Tibial nerve (tissue), 4 donors: Measurements from ENCODE around the gene CYSRT1. TPM values are rescaled to one million over a fixed set of nuclear protein-coding genes. Genes with fewer than 3 reads are reported as not detected.
A peak's percentile ranks its signal among the peaks of the same experiment; 100 is the strongest.

ENCODE experiments used
- DNase-seq, 2 donors: peaks; one replicate each; pipeline ENCODE4 v3.0.0-alpha.2; 2019; ENCODE audit warnings: low spot score in 2 of 2
- H3K27ac ChIP-seq, 4 donors: fragments of 200-600 bp; sonication (generic) in 3 of 4; one replicate each; pipeline ENCODE4 v1.5.1; 2017 to 2019; ENCODE audit warnings: mild to moderate bottlenecking in 1 of 4
- H3K27me3 ChIP-seq, 2 donors: fragments of 200-600 bp; sonication (generic) in 1 of 2; one replicate each; pipeline versions ENCODE4 v1.5.1 to v1.6.0; 2017 to 2019
- H3K36me3 ChIP-seq, 3 donors: fragments of 200-600 bp; sonication (generic); one replicate each; pipeline ENCODE4 v1.5.1; 2018 to 2019
- H3K4me1 ChIP-seq, 4 donors: fragments of 200-600 bp; sonication (generic) in 3 of 4; one replicate each; pipeline ENCODE4 v1.5.1; 2017 to 2019
- H3K4me3 ChIP-seq, 4 donors: fragments of 200-600 bp; sonication (generic) in 3 of 4; one replicate each; pipeline ENCODE4 v1.5.1; 2017 to 2019; ENCODE audit warnings: mild to moderate bottlenecking in 1 of 4, moderate library complexity in 1 of 4
- H3K9me3 ChIP-seq, 4 donors: fragments of 200-600 bp; sonication (generic) in 3 of 4; one replicate each; pipeline ENCODE4 v1.5.1; 2017 to 2019
- EP300 ChIP-seq, 2 donors: sonication (generic); formaldehyde crosslinking; IDR thresholded peaks; one replicate each; pipeline ENCODE4 v1.6.1; 2017; ENCODE audit warnings: antibody characterized with exemption in 2 of 2, mild to moderate bottlenecking in 1 of 2
- POLR2A ChIP-seq, 2 donors: fragments of 450-650 bp; IDR thresholded peaks; one replicate each; pipeline ENCODE4 v1.6.1; 2017; ENCODE audit warnings: antibody characterized with exemption in 2 of 2, mild to moderate bottlenecking in 2 of 2, moderate library complexity in 2 of 2
- WGBS, 2 donors: methylation state at CpG; one replicate each; pipeline ENCODE4 v1.1.5; 2018; 5-methylcytosine and 5-hydroxymethylcytosine counted together
- total RNA-seq, 4 donors: library from RNA; depleted of rRNA; stranded (reverse); fragments of >200 nt; gene quantifications; one replicate each; pipeline ENCODE4 v1.1.0, GENCODE V29; 2016
- TF ChIP-seq, protein P1 (sequence below), 5 experiments: fragments of 200-600 bp in 3 of 5; fragments of 450-650 bp in 2 of 5; sonication (generic) in 3 of 5; IDR thresholded peaks; one replicate each; pipeline ENCODE4 v1.5.1; 2016 to 2019; ENCODE audit warnings: antibody characterized with exemption in 5 of 5, mild to moderate bottlenecking in 3 of 5, moderate library complexity in 2 of 5

The CYSRT1 gene
- total RNA-seq, 4 donors from 2014 or later = not detected

DNA sequence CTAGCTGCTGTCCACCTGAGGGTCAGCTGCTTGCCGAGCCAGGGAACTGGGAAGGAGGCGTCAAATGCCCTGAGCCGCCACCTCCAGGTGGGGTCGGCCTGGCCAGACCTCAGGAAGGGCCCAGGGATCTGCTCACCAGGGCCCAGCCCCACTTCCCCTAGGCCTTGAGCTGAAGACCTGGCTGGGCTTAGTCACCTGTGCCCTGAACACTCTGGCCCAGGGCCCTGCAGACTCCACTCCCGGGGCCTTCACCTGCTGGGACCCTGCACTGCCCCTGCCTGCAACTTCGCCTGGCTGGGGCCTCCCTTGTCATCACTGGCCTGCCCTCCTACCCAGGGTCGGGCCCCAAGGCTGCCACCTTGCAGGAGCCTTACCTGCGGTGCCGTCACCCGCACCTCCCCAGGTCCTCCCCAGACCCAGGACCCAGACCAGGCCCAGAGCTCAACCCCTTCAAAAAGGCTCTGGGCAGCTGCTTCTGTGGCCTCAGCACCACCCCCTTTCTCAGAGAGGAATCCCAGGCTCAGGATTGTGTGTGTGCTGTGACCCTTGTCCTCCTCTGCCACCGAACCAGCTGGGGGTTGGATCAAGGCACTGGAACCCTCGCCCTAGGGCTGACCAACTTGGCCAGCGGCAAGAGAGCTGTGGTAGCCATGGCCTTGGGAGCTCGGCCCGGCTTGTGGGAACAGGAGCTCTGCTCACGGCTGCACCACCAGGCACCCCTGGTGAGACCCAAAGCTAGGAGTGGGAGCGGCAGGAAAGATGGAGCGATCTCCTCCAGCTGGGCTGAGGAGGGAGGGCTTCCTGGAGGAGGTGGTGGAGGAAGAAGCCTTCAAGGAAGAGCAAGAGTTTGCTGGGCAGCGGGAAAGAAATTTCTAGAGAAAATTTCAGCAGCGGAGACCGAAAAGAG lies 29.0 kb downstream of the CYSRT1 start:
- H3K27me3 ChIP-seq = no peaks in the 10 kb centered on the region
- H3K4me3 ChIP-seq = peak overlapping the region; percentile 72 to 100 (median 89)
- TF ChIP-seq POLR2A (IDR thresholded peaks at IDR 0.05) = no peak
- TF ChIP-seq, protein P1, sequence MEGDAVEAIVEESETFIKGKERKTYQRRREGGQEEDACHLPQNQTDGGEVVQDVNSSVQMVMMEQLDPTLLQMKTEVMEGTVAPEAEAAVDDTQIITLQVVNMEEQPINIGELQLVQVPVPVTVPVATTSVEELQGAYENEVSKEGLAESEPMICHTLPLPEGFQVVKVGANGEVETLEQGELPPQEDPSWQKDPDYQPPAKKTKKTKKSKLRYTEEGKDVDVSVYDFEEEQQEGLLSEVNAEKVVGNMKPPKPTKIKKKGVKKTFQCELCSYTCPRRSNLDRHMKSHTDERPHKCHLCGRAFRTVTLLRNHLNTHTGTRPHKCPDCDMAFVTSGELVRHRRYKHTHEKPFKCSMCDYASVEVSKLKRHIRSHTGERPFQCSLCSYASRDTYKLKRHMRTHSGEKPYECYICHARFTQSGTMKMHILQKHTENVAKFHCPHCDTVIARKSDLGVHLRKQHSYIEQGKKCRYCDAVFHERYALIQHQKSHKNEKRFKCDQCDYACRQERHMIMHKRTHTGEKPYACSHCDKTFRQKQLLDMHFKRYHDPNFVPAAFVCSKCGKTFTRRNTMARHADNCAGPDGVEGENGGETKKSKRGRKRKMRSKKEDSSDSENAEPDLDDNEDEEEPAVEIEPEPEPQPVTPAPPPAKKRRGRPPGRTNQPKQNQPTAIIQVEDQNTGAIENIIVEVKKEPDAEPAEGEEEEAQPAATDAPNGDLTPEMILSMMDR (IDR thresholded peaks at IDR 0.05) = no peak
- 50 to 58% methylated on average over 16 to 18 of the region's 21 CpGs for WGBS, 2 donors
- peaks cover 0 to 26% (median 5%) of the 10 kb centered on the region in 3 donors for H3K36me3 ChIP-seq
- DNase-seq = no peak
- peak overlapping the region in 3 of 4 donors; percentile 84 to 87 (median 87) for H3K27ac ChIP-seq
- H3K4me1 ChIP-seq = peaks cover 0 to 38% (median 22%) of the 10 kb centered on the region in 4 donors
- no peaks in the 10 kb centered on the region for H3K9me3 ChIP-seq

DNA sequence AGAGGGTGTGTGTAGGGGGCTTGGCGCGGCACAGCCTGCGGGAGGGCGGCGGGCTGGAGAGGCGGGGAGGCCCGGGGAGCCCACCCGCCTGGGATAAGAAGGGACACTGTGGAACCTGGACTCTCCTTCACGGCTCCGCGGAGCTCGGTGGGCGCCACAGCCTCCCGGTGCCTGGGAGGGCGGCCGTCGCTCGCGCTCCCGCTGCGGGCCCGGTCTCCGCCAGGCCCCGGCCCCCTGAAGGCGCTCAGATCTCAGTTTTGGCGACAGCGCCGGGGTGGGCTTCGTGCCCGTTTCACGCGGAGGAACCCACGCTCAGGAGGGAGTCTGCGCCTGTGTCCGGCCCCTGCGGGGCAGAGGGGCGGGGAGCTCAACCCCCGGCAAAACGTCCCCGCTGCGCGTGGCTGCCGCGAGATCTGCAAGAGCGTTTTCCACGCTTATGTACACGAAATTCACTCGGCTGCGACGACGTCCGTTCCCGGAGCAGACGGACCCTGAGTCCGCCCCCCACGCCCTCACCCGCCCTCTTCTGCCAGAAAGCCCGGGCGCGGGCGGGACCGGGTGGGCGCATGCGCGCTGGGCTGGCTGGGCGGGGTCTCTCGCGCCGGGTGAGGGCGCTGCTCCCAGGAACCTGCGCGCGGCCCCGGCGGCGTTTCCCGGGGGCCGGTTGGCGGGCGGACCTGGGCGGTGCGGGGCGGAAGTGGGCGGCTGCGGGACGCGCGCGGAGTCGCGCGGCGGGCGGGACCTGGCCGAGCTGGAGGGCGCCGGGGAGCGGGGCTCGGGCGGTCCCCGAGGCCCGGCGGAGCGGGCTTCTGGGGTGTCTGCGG lies 29.9 kb downstream of the CYSRT1 start, which contains the start of gene NELFB:
NELFB (plus strand) TSS at position 704 of the 824 bp plus-strand sequence.
- Histone ChIP-seq H3K4me1 (peaks cover 0 to 38% (median 22%) of the 10 kb centered on the region in 4 donors), H3K27ac (peak within 1 kb of the TSS; percentile 67 to 87 (median 86)), H3K27me3 (no peaks in the 10 kb centered on the region), H3K9me3 (no peaks in the 10 kb centered on the region), H3K36me3 (peaks cover 0 to 31% (median 5%) of the 10 kb centered on the region in 3 donors), H3K4me3 (peak within 1 kb of the TSS; percentile 72 to 100 (median 98))
- TF ChIP-seq EP300 (IDR thresholded peaks at IDR 0.05) = peak; percentile 37 to 65
- TF ChIP-seq POLR2A (IDR thresholded peaks at IDR 0.05) = peak in 1 of 2 donors; percentile 58
- TF ChIP-seq, protein P1 (IDR thresholded peaks at IDR 0.05) = peak in 3 of 5 experiments; percentile 9 to 59 (median 15)
- WGBS, 2 donors = 1 to 3% methylated on average over 39 to 48 of the region's 105 CpGs
- DNase-seq = peak; percentile 77 to 84

DNA sequence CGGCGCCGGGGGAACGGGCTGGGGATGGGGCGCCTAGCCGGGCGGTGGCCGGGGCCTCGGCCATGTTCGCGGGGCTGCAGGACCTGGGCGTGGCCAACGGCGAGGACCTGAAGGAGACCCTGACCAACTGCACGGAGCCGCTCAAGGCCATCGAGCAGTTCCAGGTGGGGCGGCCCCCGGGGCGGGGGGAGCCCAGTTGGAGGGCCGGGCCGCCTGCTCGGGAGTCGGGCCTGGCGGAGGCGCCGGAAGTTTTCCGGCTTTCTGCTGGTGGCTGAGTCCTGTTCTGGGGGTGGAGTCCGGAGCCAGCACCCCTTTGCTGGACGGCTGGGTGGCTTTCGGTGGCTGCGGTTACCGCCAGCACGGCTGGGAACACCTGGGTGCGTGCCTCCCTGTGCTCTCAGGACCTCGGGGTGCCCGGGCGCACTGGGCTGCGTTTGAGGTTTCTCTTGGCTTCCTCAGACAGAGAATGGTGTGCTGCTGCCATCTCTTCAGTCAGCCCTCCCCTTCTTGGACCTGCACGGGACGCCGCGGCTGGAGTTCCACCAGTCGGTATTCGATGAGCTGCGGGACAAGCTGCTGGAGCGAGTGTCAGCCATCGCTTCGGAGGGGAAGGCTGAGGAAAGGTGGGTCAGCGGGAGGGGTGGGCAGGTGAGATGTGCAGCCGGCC lies 30.6 kb downstream of the CYSRT1 start:
- H3K27ac ChIP-seq = peak overlapping the region in 3 of 4 donors; percentile 64 to 84 (median 84)
- WGBS, 2 donors = 4 to 6% methylated on average over 22 to 34 of the region's 51 CpGs
- peaks cover 0 to 33% (median 5%) of the 10 kb centered on the region in 3 donors for H3K36me3 ChIP-seq
- DNase-seq = no peak
- H3K9me3 ChIP-seq = no peaks in the 10 kb centered on the region
- H3K4me3 ChIP-seq = peak overlapping the region; percentile 72 to 100 (median 98)
- no peaks in the 10 kb centered on the region for H3K27me3 ChIP-seq
- H3K4me1 ChIP-seq = peaks cover 0 to 33% (median 22%) of the 10 kb centered on the region in 4 donors
- TF ChIP-seq, protein P1 (IDR thresholded peaks at IDR 0.05) = no peak
- TF ChIP-seq EP300 (IDR thresholded peaks at IDR 0.05) (no peak), POLR2A (IDR thresholded peaks at IDR 0.05) (no peak)

DNA sequence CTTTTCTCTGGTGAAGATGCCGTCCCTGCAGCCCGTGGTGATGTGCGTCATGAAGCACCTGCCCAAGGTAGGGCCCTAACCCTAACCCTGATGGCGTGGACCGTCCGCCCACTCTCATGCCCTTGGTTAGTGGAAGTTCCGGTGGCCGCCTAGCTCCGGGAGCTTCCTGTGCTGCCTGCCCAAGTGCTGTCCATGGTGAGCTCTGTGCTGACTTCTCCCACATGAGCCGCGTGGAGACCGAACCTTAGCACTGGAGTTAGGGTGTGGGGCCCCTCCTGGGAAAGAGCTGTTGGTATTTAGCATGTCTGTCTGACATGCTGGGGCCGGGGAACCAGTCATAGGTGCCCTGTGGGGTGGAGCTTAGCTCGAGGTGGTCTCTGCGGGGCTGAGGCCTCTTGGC lies 31.4 kb downstream of the CYSRT1 start:
- Histone ChIP-seq H3K4me1 (peaks cover 0 to 28% (median 22%) of the 10 kb centered on the region in 4 donors), H3K4me3 (peak overlapping the region; percentile 72 to 100 (median 98)), H3K36me3 (peaks cover 0 to 35% (median 5%) of the 10 kb centered on the region in 3 donors), H3K27me3 (no peaks in the 10 kb centered on the region), H3K9me3 (no peaks in the 10 kb centered on the region), H3K27ac (no peak overlapping the region)
- WGBS, 2 donors = 89 to 90% methylated on average over 13 to 15 of the region's 15 CpGs
- TF ChIP-seq EP300 (IDR thresholded peaks at IDR 0.05) (no peak), POLR2A (IDR thresholded peaks at IDR 0.05) (no peak)
- TF ChIP-seq, protein P1 (IDR thresholded peaks at IDR 0.05) = no peak
- DNase-seq = no peak
